HEK293 (cell line): ENCODE measurements around the gene EEF1AKMT3.

Source experiments
- CTCF ChIA-PET: fragments of 350-600 bp; formaldehyde crosslinking; extraction: SDS; loops from one replicate; lab custom pipeline; 2021; ENCODE audit warnings: antibody characterized with exemption; lab: Yijun Ruan, JAX
- POLR2A ChIA-PET: fragments of 300-600 bp; formaldehyde crosslinking; extraction: SDS; loops from one replicate; lab custom pipeline; 2020; ENCODE audit warnings: antibody characterized with exemption, inconsistent platforms; lab: Yijun Ruan, JAX
- H3K27ac ChIP-seq: fragments of 200-500 bp; sonication (Bioruptor generic); 2 replicates; pipeline ENCODE4 v1.5.1; 2014; ENCODE audit warnings: low read depth, low read length, control low read depth, inconsistent platforms; ENCODE audit errors: extremely low read depth
- H3K36me3 ChIP-seq, 2 experiments: fragments of 200-500 bp in 1 of 2; sonication (Bioruptor generic) in 1 of 2; 1 replicate in 1 of 2; 2 replicates in 1 of 2; pipeline ENCODE4 v1.5.1; 2014 to 2017; ENCODE audit warnings: inconsistent platforms in 2 of 2, low read length in 2 of 2; ENCODE audit not compliant: control insufficient read depth in 2 of 2, insufficient read depth in 1 of 2
- H3K4me1 ChIP-seq: fragments of 200-500 bp; sonication (Bioruptor generic); 2 replicates; pipeline ENCODE4 v1.5.1; 2014; ENCODE audit warnings: mild to moderate bottlenecking, low read length, inconsistent platforms; ENCODE audit not compliant: control insufficient read depth, insufficient read depth
- H3K4me3 ChIP-seq: 2 replicates; pipeline ENCODE4 v1.5.1; 2011; ENCODE audit warnings: low read depth, mild to moderate bottlenecking, control low read depth, low read length, moderate library complexity
- H3K9me3 ChIP-seq: fragments of 200-500 bp; sonication (Bioruptor generic); 2 replicates; pipeline ENCODE4 v1.5.1; 2014; ENCODE audit warnings: low read depth, low read length, inconsistent platforms; ENCODE audit not compliant: control insufficient read depth, insufficient read depth
- HOXA7 ChIP-seq: sonication (generic); formaldehyde crosslinking; IDR thresholded peaks from 2 replicates; pipeline ENCODE4 v1.8.1; 2022; ENCODE audit warnings: missing genetic modification reagents, borderline replicate concordance
- HOXD13 ChIP-seq: sonication (generic); formaldehyde crosslinking; IDR thresholded peaks from 2 replicates; pipeline ENCODE4 v1.8.0; 2022; ENCODE audit warnings: missing genetic modification reagents, borderline replicate concordance
- KLF16 ChIP-seq: fragments of 450-650 bp; formaldehyde crosslinking; IDR thresholded peaks from 2 replicates; pipeline ENCODE4 v1.5.1; 2017; ENCODE audit warnings: missing biosample characterization, missing genetic modification characterization
- ZBTB17 ChIP-seq: fragments of 450-650 bp; formaldehyde crosslinking; IDR thresholded peaks from 2 replicates; pipeline ENCODE4 v1.5.1; 2016; ENCODE audit warnings: missing biosample characterization, missing genetic modification characterization
- ZBTB20 ChIP-seq: fragments of 450-650 bp; formaldehyde crosslinking; IDR thresholded peaks from 2 replicates; pipeline ENCODE4 v1.5.1; 2016; ENCODE audit warnings: missing biosample characterization, missing genetic modification characterization
- ZEB2 ChIP-seq: fragments of 450-650 bp; formaldehyde crosslinking; IDR thresholded peaks from 2 replicates; pipeline ENCODE4 v1.5.1; 2016; ENCODE audit warnings: missing biosample characterization, missing genetic modification characterization
- ZFP37 ChIP-seq: fragments of 450-650 bp; formaldehyde crosslinking; IDR thresholded peaks from 2 replicates; pipeline ENCODE4 v1.5.1; 2016; ENCODE audit warnings: missing biosample characterization, missing genetic modification characterization
- ZNF114 ChIP-seq: fragments of 450-650 bp; formaldehyde crosslinking; IDR thresholded peaks from 2 replicates; pipeline ENCODE4 v1.5.0; 2017; ENCODE audit warnings: missing biosample characterization, missing genetic modification characterization
- ZNF19 ChIP-seq: fragments of 450-650 bp; formaldehyde crosslinking; IDR thresholded peaks from 2 replicates; pipeline ENCODE4; 2016; ENCODE audit warnings: missing biosample characterization, missing genetic modification characterization, low read depth
- ZNF23 ChIP-seq: fragments of 450-650 bp; formaldehyde crosslinking; IDR thresholded peaks from 2 replicates; pipeline ENCODE4 v1.5.1; 2016; ENCODE audit warnings: missing biosample characterization, missing genetic modification characterization, borderline replicate concordance
- ZNF416 ChIP-seq: fragments of 450-650 bp; formaldehyde crosslinking; IDR thresholded peaks from 2 replicates; pipeline ENCODE4 v1.5.1; 2016; ENCODE audit warnings: missing biosample characterization, missing genetic modification characterization
- ZNF529 ChIP-seq: fragments of 450-650 bp; formaldehyde crosslinking; IDR thresholded peaks from 2 replicates; pipeline ENCODE4 v1.5.1; 2017; ENCODE audit warnings: missing genetic modification characterization, missing biosample characterization; ENCODE audit not compliant: insufficient replicate concordance
- ZNF544 ChIP-seq: fragments of 450-650 bp; formaldehyde crosslinking; IDR thresholded peaks from 2 replicates; pipeline ENCODE4 v1.5.0; 2017; ENCODE audit warnings: missing biosample characterization, missing genetic modification characterization
- ZNF658 ChIP-seq: fragments of 450-650 bp; formaldehyde crosslinking; IDR thresholded peaks from 2 replicates; pipeline ENCODE4; 2016; ENCODE audit warnings: missing biosample characterization, missing genetic modification characterization
- ZNF776 ChIP-seq: fragments of 450-650 bp; formaldehyde crosslinking; IDR thresholded peaks from 2 replicates; pipeline ENCODE4 v1.5.0; 2017; ENCODE audit warnings: missing biosample characterization, missing genetic modification characterization, borderline replicate concordance
- ZNF791 ChIP-seq: fragments of 450-650 bp; formaldehyde crosslinking; IDR thresholded peaks from 2 replicates; pipeline ENCODE4 v1.5.1; 2016; ENCODE audit warnings: missing biosample characterization, missing genetic modification characterization
- ZNF837 ChIP-seq: fragments of 450-650 bp; formaldehyde crosslinking; IDR thresholded peaks from 2 replicates; pipeline ENCODE4 v1.5.1; 2016; ENCODE audit warnings: missing biosample characterization, missing genetic modification characterization
- TF ChIP-seq, protein P1 (sequence below): fragments of 450-650 bp; formaldehyde crosslinking; IDR thresholded peaks from 2 replicates; pipeline ENCODE4 v1.5.1; 2016; ENCODE audit warnings: missing biosample characterization, missing genetic modification characterization
- TF ChIP-seq, protein P2 (sequence below): fragments of 450-650 bp; formaldehyde crosslinking; IDR thresholded peaks from 2 replicates; pipeline ENCODE4 v1.5.1; 2016; ENCODE audit warnings: missing biosample characterization, missing genetic modification characterization
- TF ChIP-seq, protein P3 (sequence below): fragments of 450-650 bp; formaldehyde crosslinking; IDR thresholded peaks from 2 replicates; pipeline ENCODE4 v1.5.1; 2016; ENCODE audit warnings: missing biosample characterization, missing genetic modification characterization
- TF ChIP-seq, protein P4 (sequence below): fragments of 450-650 bp; formaldehyde crosslinking; IDR thresholded peaks from 2 replicates; pipeline ENCODE4 v1.5.1; 2016; ENCODE audit warnings: missing biosample characterization, missing genetic modification characterization
- TF ChIP-seq, protein P5 (sequence below): fragments of 450-650 bp; formaldehyde crosslinking; IDR thresholded peaks from 2 replicates; pipeline ENCODE4 v1.5.1; 2016; ENCODE audit warnings: missing biosample characterization, missing genetic modification characterization, low read depth
- TF ChIP-seq, protein P6 (sequence below): fragments of 450-650 bp; formaldehyde crosslinking; IDR thresholded peaks from 2 replicates; pipeline ENCODE4 v1.5.1; 2016; ENCODE audit warnings: missing biosample characterization, missing genetic modification characterization

EEF1AKMT3 gene

DNA sequence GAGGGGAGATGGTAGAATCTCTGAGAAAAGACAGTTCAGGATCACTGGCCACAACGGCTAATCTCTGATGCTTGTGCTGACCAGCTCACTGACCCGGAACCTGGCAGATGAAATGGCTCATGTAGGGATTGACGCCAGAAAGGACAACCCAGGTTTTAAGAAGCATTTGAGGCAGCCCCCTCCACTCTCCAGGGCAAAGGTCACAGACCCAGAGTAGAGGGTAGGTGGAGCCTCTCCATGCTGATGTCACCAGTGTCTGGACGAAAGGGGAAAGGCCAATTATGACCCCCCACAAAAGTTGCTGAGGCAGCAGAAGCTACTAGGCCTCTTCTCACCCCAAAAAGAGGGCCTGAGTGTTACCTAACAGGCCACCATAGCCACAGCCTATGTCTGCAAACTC, 1.7 kb upstream of the EEF1AKMT3 start:
- H3K4me3 ChIP-seq = no peak overlapping the region
- H3K36me3 ChIP-seq = peaks cover 5 to 37% of the 10 kb centered on the region in 2 experiments; a peak in 2 of 3 replicates
- ChIA-PET POLR2A (no interaction called here), CTCF (interaction anchor here (0.6 to 2.1 kb wide), 3 partner anchors 11 to 134 kb away, joined by 3 to 6 read pairs (median 3); no protein-coding TSS in a partner anchor)
- peaks cover 21% of the 10 kb centered on the region for H3K4me1 ChIP-seq
- H3K27ac ChIP-seq = no peak overlapping the region
- TF ChIP-seq ZNF791 (tag by site-specific recombination) (no peak), ZNF114 (no peak), ZNF23 (no peak), ZNF416 (tag by site-specific recombination) (no peak), ZBTB20 (tag by site-specific recombination) (no peak), HOXA7 (no peak), ZNF529 (tag by site-specific recombination) (no peak), KLF16 (tag by site-specific recombination) (no peak), ZNF658 (no peak)
- TF ChIP-seq, protein P1, sequence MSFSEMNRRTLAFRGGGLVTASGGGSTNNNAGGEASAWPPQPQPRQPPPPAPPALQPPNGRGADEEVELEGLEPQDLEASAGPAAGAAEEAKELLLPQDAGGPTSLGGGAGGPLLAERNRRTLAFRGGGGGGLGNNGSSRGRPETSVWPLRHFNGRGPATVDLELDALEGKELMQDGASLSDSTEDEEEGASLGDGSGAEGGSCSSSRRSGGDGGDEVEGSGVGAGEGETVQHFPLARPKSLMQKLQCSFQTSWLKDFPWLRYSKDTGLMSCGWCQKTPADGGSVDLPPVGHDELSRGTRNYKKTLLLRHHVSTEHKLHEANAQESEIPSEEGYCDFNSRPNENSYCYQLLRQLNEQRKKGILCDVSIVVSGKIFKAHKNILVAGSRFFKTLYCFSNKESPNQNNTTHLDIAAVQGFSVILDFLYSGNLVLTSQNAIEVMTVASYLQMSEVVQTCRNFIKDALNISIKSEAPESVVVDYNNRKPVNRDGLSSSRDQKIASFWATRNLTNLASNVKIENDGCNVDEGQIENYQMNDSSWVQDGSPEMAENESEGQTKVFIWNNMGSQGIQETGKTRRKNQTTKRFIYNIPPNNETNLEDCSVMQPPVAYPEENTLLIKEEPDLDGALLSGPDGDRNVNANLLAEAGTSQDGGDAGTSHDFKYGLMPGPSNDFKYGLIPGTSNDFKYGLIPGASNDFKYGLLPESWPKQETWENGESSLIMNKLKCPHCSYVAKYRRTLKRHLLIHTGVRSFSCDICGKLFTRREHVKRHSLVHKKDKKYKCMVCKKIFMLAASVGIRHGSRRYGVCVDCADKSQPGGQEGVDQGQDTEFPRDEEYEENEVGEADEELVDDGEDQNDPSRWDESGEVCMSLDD (tag by site-specific recombination) = no peak
- no peaks in the 10 kb centered on the region for H3K9me3 ChIP-seq

DNA sequence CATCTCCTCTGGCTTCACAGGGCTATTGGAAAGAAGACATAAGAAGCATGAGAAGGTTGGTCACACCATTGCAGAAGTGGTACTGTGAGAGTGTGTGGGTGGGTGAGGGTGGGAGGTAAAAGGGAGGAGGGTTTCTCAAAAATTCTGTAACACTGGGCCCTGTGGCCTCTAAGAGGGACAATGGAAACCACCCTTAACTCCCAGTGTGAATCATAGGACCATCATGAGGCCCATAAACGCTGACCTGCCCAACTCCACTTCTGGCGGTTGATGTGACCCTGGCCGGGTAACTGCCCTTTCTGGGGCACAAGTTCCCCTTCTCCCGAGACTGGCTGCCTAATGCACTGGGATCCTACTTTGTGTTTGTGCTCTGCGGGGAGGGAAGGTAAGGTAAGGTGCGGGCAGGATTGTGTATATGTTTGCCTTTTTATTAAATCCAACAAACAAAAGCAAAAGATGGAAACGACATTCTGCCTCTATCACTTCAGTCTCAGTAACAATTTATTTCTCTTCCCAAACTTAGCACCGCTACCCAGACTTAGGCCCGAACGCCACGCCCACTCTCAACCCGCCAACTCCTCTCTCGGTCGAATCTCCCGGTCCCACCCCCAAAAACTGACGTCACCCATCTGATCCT, 1.1 kb upstream of the EEF1AKMT3 start:
- Histone ChIP-seq H3K36me3 (peaks cover 5 to 43% of the 10 kb centered on the region in 2 experiments; a peak in 2 of 3 replicates), H3K4me3 (peak overlapping the region; percentile 93), H3K27ac (peak overlapping the region; percentile 94), H3K4me1 (peaks cover 19% of the 10 kb centered on the region), H3K9me3 (no peaks in the 10 kb centered on the region)
- POLR2A ChIA-PET = interaction anchor here (0.6 to 1.8 kb wide), 14 partner anchors 10 to 241 kb away, joined by 3 to 14 read pairs (median 4); partner anchors contain the start of genes CDK4, CTDSP2, MARCHF9 and TSFM
- CTCF ChIA-PET = interaction anchor here (0.6 to 2.1 kb wide), 3 partner anchors 12 to 133 kb away, joined by 3 to 6 read pairs (median 6); partner anchors contain the start of gene TSFM
- TF ChIP-seq, protein P2, sequence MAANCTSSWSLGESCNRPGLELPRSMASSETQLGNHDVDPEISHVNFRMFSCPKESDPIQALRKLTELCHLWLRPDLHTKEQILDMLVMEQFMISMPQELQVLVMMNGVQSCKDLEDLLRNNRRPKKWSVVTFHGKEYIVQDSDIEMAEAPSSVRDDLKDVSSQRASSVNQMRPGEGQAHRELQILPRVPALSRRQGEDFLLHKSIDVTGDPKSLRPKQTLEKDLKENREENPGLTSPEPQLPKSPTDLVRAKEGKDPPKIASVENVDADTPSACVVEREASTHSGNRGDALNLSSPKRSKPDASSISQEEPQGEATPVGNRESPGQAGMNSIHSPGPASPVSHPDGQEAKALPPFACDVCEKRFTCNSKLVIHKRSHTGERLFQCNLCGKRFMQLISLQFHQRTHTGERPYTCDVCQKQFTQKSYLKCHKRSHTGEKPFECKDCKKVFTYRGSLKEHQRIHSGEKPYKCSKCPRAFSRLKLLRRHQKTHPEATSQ = no peak
- TF ChIP-seq HOXD13 (CRISPR knock-in tag) (no peak), ZNF544 (tag by site-specific recombination) (no peak), ZBTB17 (tag by site-specific recombination) (no peak), ZNF776 (tag by site-specific recombination) (no peak), ZNF19 (no peak), ZFP37 (tag by site-specific recombination) (no peak), ZEB2 (tag by site-specific recombination) (no peak), ZNF837 (no peak)
- TF ChIP-seq, protein P3, sequence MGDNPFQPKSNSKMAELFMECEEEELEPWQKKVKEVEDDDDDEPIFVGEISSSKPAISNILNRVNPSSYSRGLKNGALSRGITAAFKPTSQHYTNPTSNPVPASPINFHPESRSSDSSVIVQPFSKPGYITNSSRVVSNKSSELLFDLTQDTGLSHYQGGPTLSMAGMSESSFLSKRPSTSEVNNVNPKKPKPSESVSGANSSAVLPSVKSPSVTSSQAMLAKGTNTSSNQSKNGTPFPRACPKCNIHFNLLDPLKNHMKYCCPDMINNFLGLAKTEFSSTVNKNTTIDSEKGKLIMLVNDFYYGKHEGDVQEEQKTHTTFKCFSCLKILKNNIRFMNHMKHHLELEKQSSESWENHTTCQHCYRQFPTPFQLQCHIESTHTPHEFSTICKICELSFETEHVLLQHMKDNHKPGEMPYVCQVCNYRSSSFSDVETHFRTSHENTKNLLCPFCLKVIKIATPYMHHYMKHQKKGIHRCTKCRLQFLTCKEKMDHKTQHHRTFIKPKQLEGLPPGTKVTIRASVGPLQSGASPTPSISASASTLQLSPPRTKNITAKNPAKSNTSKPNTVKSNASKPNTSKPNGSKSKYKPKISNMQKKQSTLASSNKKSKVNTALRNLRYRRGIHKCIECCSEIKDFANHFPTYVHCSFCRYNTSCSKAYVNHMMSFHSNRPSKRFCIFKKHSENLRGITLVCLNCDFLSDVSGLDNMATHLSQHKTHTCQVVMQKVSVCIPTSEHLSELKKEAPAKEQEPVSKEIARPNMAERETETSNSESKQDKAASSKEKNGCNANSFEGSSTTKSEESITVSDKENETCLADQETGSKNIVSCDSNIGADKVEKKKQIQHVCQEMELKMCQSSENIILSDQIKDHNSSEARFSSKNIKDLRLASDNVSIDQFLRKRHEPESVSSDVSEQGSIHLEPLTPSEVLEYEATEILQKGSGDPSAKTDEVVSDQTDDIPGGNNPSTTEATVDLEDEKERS (tag by site-specific recombination) = no peak
- TF ChIP-seq, protein P4, sequence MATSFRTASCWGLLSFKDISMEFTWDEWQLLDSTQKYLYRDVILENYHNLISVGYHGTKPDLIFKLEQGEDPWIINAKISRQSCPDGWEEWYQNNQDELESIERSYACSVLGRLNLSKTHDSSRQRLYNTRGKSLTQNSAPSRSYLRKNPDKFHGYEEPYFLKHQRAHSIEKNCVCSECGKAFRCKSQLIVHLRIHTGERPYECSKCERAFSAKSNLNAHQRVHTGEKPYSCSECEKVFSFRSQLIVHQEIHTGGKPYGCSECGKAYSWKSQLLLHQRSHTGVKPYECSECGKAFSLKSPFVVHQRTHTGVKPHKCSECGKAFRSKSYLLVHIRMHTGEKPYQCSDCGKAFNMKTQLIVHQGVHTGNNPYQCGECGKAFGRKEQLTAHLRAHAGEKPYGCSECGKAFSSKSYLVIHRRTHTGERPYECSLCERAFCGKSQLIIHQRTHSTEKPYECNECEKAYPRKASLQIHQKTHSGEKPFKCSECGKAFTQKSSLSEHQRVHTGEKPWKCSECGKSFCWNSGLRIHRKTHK (tag by site-specific recombination) = no peak
- TF ChIP-seq, protein P5, sequence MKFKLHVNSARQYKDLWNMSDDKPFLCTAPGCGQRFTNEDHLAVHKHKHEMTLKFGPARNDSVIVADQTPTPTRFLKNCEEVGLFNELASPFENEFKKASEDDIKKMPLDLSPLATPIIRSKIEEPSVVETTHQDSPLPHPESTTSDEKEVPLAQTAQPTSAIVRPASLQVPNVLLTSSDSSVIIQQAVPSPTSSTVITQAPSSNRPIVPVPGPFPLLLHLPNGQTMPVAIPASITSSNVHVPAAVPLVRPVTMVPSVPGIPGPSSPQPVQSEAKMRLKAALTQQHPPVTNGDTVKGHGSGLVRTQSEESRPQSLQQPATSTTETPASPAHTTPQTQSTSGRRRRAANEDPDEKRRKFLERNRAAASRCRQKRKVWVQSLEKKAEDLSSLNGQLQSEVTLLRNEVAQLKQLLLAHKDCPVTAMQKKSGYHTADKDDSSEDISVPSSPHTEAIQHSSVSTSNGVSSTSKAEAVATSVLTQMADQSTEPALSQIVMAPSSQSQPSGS (tag by site-specific recombination) = peak; percentile 100
- TF ChIP-seq, protein P6, sequence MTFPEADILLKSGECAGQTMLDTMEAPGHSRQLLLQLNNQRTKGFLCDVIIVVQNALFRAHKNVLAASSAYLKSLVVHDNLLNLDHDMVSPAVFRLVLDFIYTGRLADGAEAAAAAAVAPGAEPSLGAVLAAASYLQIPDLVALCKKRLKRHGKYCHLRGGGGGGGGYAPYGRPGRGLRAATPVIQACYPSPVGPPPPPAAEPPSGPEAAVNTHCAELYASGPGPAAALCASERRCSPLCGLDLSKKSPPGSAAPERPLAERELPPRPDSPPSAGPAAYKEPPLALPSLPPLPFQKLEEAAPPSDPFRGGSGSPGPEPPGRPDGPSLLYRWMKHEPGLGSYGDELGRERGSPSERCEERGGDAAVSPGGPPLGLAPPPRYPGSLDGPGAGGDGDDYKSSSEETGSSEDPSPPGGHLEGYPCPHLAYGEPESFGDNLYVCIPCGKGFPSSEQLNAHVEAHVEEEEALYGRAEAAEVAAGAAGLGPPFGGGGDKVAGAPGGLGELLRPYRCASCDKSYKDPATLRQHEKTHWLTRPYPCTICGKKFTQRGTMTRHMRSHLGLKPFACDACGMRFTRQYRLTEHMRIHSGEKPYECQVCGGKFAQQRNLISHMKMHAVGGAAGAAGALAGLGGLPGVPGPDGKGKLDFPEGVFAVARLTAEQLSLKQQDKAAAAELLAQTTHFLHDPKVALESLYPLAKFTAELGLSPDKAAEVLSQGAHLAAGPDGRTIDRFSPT (tag by site-specific recombination) = no peak
